Measurements from ENCODE around the gene GARNL3.

GARNL3 gene

DNA sequence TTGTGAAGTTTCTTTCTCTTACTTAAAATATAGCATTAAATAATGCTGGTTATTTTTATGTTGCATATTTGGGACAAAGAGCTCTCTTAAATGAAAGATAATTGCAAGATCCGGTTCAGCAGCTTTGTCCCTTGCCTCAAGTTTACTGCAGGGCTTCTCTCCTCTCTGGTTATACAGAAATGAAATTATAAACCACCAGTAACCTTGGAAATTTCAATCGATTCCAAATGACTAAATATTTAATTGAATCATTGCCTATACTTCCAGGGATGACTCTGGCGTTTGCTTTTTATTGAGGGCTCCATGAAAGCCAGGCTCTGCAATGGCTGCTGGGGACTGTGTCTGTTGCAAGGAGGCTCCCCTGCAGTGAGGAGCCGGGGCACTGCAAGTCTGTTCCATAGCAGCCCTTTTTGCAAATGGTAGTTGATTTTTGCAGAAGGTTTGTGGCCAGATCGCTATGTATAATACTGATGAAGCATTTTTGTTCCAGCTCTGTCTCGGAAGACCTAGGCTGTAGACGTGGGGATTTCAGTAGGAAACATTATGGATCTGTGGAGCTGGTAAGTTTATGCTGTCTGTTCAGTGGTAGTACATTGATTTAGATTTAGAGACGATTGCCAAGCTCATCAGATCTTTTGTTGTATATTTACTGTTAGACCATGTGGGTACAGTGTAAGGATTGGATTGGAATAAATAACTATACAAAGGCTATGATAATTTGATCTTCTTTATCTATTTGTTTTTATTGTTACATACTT, at the start of gene GARNL3:
GARNL3 (plus strand) TSS at position 313 of the 758 bp plus-strand sequence; CDS start at position 417, 104 bp downstream.
- CTCF ChIA-PET, result interaction anchor here (2.0 kb wide), 1 partner anchor 11 kb away, joined by 4 read pairs; no protein-coding TSS in a partner anchor
- no peak for DNase-seq (ENCODE audit: extremely low spot score)
- POLR2A ChIA-PET, result no interaction called here
- TF ChIP-seq CTCF (IDR thresholded peaks at IDR 0.05; ENCODE audit: control extremely low read depth, extremely low read depth, low read depth, missing control alignments), result no peak

DNA sequence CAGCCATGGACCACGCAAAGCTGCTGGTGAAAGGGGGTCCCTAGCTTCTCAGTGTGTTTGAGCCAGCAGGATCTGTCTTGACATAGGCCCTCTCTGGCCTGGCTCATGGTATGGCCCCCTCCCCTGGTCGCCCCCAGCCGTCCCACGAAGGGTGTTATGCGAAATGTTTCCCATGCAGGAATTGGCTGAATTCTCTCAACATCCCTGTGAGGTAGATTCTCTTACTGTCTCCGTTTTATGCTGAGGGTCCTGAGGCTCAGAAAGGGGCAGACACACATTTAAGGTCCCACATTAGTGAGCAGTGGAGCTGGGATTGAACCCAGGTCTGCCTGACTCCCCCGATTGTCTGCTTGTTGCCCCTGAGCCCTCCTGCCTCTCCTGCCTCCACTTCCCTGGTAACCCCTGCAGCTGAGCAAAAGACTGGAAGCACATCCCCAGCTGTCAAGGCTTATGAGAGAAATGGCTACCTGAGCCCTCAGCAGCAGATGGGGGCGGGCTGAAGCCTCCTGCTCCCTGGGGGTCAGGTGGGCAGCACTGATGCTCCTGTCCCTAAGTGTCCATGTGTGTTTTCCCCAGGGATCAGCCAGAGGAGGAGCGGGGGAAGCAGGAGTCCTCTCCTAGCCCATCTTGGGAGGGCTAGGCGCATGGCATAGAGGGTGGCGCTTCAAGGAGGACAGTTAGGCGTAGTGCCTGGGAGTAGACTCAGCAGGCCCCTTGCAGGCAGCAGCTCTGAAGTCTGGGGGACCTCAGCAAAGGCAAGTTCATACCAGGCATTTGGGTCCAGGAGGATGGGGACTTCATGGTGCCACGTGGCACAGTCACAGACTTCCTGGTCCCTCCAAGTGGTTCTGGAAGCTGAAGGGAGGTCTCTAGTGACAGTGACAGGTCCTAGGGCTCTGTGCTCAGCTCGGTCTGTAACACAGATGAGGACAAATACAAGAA, 49.0 kb upstream of the GARNL3 start:
- CTCF ChIA-PET, result interaction anchor here (0.9 to 3.4 kb wide), 30 partner anchors 9 to 704 kb away, joined by 3 to 19 read pairs (median 4); partner anchors contain the start of gene ZNF79
- POLR2A ChIA-PET, result interaction anchor here (0.6 kb wide), 1 partner anchor 363 kb away, joined by 3 read pairs; no protein-coding TSS in a partner anchor
- TF ChIP-seq CTCF (IDR thresholded peaks at IDR 0.05; ENCODE audit: control extremely low read depth, extremely low read depth, low read depth, missing control alignments), result no peak
- DNase-seq (ENCODE audit: extremely low spot score), result no peak

GRCh38 chr9:127216210-127216887, 48.2 kb upstream of the GARNL3 start:
- no peak for TF ChIP-seq CTCF (IDR thresholded peaks at IDR 0.05; ENCODE audit: control extremely low read depth, extremely low read depth, low read depth, missing control alignments)
- POLR2A ChIA-PET, result no interaction called here

DNA sequence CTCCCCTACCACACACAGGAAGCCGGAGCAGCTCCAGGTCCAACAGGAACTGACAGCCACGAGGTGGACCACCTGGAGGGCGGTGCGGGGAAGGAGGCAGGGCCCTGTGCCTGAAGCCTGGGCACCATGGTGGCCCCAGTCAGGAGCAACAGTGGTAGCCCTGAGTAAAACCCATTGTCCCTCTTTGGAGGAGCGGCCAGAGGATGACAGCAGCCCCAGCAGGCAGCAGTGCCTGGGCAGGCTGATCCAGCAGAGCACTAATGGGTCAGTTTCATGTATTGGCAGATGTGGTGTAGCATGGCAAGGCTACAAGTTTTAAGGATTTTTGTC, 47.7 kb upstream of the GARNL3 start:
- no peak for DNase-seq (ENCODE audit: extremely low spot score)
- POLR2A ChIA-PET, result no interaction called here
- CTCF ChIA-PET, result interaction anchor here (1.1 to 3.0 kb wide), 2 partner anchors 18 to 182 kb away, joined by 4 to 11 read pairs; no protein-coding TSS in a partner anchor
- no peak for TF ChIP-seq CTCF (IDR thresholded peaks at IDR 0.05; ENCODE audit: control extremely low read depth, extremely low read depth, low read depth, missing control alignments)

More at GRCh38 chr9:127216210-127216887, 48.2 kb upstream of the GARNL3 start:
- CTCF ChIA-PET, result interaction anchor here (1.1 to 3.0 kb wide), 4 partner anchors 8 to 183 kb away, joined by 4 to 13 read pairs (median 9); no protein-coding TSS in a partner anchor
- DNase-seq (ENCODE audit: extremely low spot score), result no peak

DNA sequence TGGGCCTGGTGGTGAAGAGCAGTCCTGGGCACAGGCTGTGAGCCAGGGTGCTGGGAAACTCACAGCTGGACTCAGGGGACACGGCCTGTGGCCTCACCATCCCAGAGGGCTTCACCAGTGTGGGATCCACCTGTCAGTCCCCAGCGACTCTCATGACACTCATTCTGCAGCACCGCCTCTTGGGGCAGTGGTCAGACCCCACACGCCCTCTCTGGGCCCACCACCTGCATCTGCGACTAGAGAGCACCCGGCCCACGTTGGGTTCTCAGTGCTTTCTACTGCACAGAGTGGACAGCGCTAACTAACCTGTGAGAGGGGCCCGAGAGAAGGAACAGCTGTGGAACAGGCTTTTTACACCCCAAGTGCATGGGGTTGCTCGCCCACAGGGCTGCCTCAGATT, 45.8 kb upstream of the GARNL3 start:
- no peak for TF ChIP-seq CTCF (IDR thresholded peaks at IDR 0.05; ENCODE audit: control extremely low read depth, extremely low read depth, low read depth, missing control alignments)
- ChIA-PET POLR2A (no interaction called here), CTCF (no interaction called here)
- no peak for DNase-seq (ENCODE audit: extremely low spot score)

- ChIA-PET POLR2A (no interaction called here), CTCF (interaction anchor here (1.0 kb wide), 2 partner anchors 254 to 279 kb away, joined by 3 read pairs; no protein-coding TSS in a partner anchor)
- DNase-seq (ENCODE audit: extremely low spot score), result no peak
- no peak for TF ChIP-seq CTCF (IDR thresholded peaks at IDR 0.05; ENCODE audit: control extremely low read depth, extremely low read depth, low read depth, missing control alignments)
These were observed 45.1 kb upstream of the GARNL3 start for GRCh38 chr9:127219520-127219919.

Measured in GM10248 (cell line).